Measurements from ENCODE around the gene CPN2. TPM values are rescaled to one million over a fixed set of nuclear protein-coding genes. Genes with fewer than 3 reads are reported as not detected.

CPN2 gene
- total RNA-seq, 3 donors from 2014 or later (not counting 1 experiment from before 2014, with no cell fraction given): not detected

- Mint-ChIP-seq H3K4me3 (no peak overlapping the region), H3K4me1 (no peaks in the 10 kb centered on the region), H3K9me3 (no peaks in the 10 kb centered on the region), H3K27me3 (ENCODE audit: low read depth in 2 of 2) (peaks cover 10 to 12% of the 10 kb centered on the region in 2 donors), H3K36me3 (no peaks in the 10 kb centered on the region), H3K27ac (no peak overlapping the region)
- TF ChIP-seq CTCF (IDR thresholded peaks at IDR 0.05): no peak
- H3K9me3 ChIP-seq (ENCODE audit: control insufficient read depth, insufficient read depth, low read length): no peaks in the 10 kb centered on the region
- ATAC-seq: no peak
- WGBS (ENCODE audit: insufficient coverage): 71% methylated on average over 7 of the region's 7 CpGs
- no peaks in the 10 kb centered on the region for H3K4me1 ChIP-seq (ENCODE audit: control insufficient read depth, insufficient read depth, low read length)
- intact Hi-C loops (cut with micrococcal nuclease): no loop called here
- no peak overlapping the region for H3K4me3 ChIP-seq (ENCODE audit: low read length)
- no peak overlapping the region for H3K27ac ChIP-seq (ENCODE audit: low read length)
- no peaks in the 10 kb centered on the region for H3K27me3 ChIP-seq (ENCODE audit: control insufficient read depth, insufficient read depth, low read length)
- no peaks in the 10 kb centered on the region for H3K36me3 ChIP-seq (ENCODE audit: control insufficient read depth, insufficient read depth, low read length)
- no peak for DNase-seq
These were observed 4.3 kb upstream of the CPN2 start for GRCh38 chr3:194355379-194355778.

- no peak overlapping the region for H3K27ac ChIP-seq (ENCODE audit: low read length)
- H3K4me3 ChIP-seq (ENCODE audit: low read length): no peak overlapping the region
- Mint-ChIP-seq H3K27ac (no peak overlapping the region), H3K4me3 (no peak overlapping the region), H3K27me3 (ENCODE audit: low read depth in 2 of 2) (peaks cover 0 to 7% of the 10 kb centered on the region in 2 donors), H3K36me3 (no peaks in the 10 kb centered on the region), H3K9me3 (no peaks in the 10 kb centered on the region), H3K4me1 (no peaks in the 10 kb centered on the region)
- ATAC-seq: no peak
- no peak for DNase-seq
- intact Hi-C loops (cut with micrococcal nuclease): no loop called here
- no peak for TF ChIP-seq CTCF (IDR thresholded peaks at IDR 0.05)
- H3K36me3 ChIP-seq (ENCODE audit: control insufficient read depth, insufficient read depth, low read length): no peaks in the 10 kb centered on the region
- no peaks in the 10 kb centered on the region for H3K9me3 ChIP-seq (ENCODE audit: control insufficient read depth, insufficient read depth, low read length)
- whole genome bisulfite sequencing (ENCODE audit: insufficient coverage): 75% methylated on average over 2 of the region's 2 CpGs
- no peaks in the 10 kb centered on the region for H3K27me3 ChIP-seq (ENCODE audit: control insufficient read depth, insufficient read depth, low read length)
- no peaks in the 10 kb centered on the region for H3K4me1 ChIP-seq (ENCODE audit: control insufficient read depth, insufficient read depth, low read length)
These were observed 3.2 kb upstream of the CPN2 start for GRCh38 chr3:194354315-194354714.

GRCh38 chr3:194352667-194353246 is 1.6 kb upstream of the CPN2 start:
- intact Hi-C loops (cut with micrococcal nuclease): no loop called here
- Histone ChIP-seq H3K27me3 (ENCODE audit: control insufficient read depth, insufficient read depth, low read length) (no peaks in the 10 kb centered on the region), H3K4me3 (ENCODE audit: low read length) (no peak overlapping the region), H3K27ac (ENCODE audit: low read length) (no peak overlapping the region), H3K9me3 (ENCODE audit: control insufficient read depth, insufficient read depth, low read length) (no peaks in the 10 kb centered on the region), H3K4me1 (ENCODE audit: control insufficient read depth, insufficient read depth, low read length) (no peaks in the 10 kb centered on the region), H3K36me3 (ENCODE audit: control insufficient read depth, insufficient read depth, low read length) (no peaks in the 10 kb centered on the region)
- Mint-ChIP-seq H3K4me3 (no peak overlapping the region), H3K36me3 (no peaks in the 10 kb centered on the region), H3K4me1 (no peaks in the 10 kb centered on the region), H3K27ac (no peak overlapping the region), H3K27me3 (ENCODE audit: low read depth in 2 of 2) (no peaks in the 10 kb centered on the region), H3K9me3 (no peaks in the 10 kb centered on the region)
- no peak for TF ChIP-seq CTCF (IDR thresholded peaks at IDR 0.05)
- 90% methylated on average over 10 of the region's 10 CpGs for WGBS (ENCODE audit: insufficient coverage)
- ATAC-seq (peak in 2 of 3 donors; percentile 13 to 28), DNase-seq (no peak)

- no peaks in the 10 kb centered on the region for H3K4me1 ChIP-seq (ENCODE audit: control insufficient read depth, insufficient read depth, low read length)
- Mint-ChIP-seq H3K4me3 (no peak overlapping the region), H3K36me3 (no peaks in the 10 kb centered on the region), H3K27ac (no peak overlapping the region), H3K27me3 (ENCODE audit: low read depth in 2 of 2) (no peaks in the 10 kb centered on the region), H3K4me1 (no peaks in the 10 kb centered on the region), H3K9me3 (no peaks in the 10 kb centered on the region)
- no peaks in the 10 kb centered on the region for H3K36me3 ChIP-seq (ENCODE audit: control insufficient read depth, insufficient read depth, low read length)
- ATAC-seq: peak in 1 of 3 donors; percentile 34
- H3K27me3 ChIP-seq (ENCODE audit: control insufficient read depth, insufficient read depth, low read length): no peaks in the 10 kb centered on the region
- no peak for TF ChIP-seq CTCF (IDR thresholded peaks at IDR 0.05)
- H3K27ac ChIP-seq (ENCODE audit: low read length): no peak overlapping the region
- no peak overlapping the region for H3K4me3 ChIP-seq (ENCODE audit: low read length)
- no peak for DNase-seq
- H3K9me3 ChIP-seq (ENCODE audit: control insufficient read depth, insufficient read depth, low read length): no peaks in the 10 kb centered on the region
- intact Hi-C loops (cut with micrococcal nuclease): no loop called here
- WGBS (ENCODE audit: insufficient coverage): 90% methylated on average over 14 of the region's 14 CpGs
These were observed 916 bp upstream of the CPN2 start for GRCh38 chr3:194351952-194352536.
